CD4-positive, alpha-beta T cell treated with Interleukin-4 for 1 hour (primary cell): ENCODE results near the gene PPWD1.

ENCODE experiments used
- DNase-seq, 2 donors: peaks; one replicate each; pipeline ENCODE4 v3.0.0-alpha.2; 2020 to 2022

PPWD1 gene

GRCh38 chr5:65624025-65624570 lies 61.0 kb downstream of the PPWD1 start, which contains the start of gene TRIM23:
TRIM23 (minus strand) TSS chr5:65624333; CDS start chr5:65624274, 59 bp downstream.
- peak; percentile 93 for DNase-seq

- DNase-seq, result peak; percentile 89 to 92
These were observed 61.8 kb downstream of the PPWD1 start, which contains the start of the genes SHLD3 and TRAPPC13 for GRCh38 chr5:65624571-65625555. SHLD3 (plus strand) TSS chr5:65625027; CDS start chr5:65629588, 4,561 bp downstream. TRAPPC13 (plus strand) TSS chr5:65625027; CDS start chr5:65625061, 34 bp downstream.

GRCh38 chr5:65625743-65626142 lies 62.6 kb downstream of the PPWD1 start:
- DNase-seq, result no peak

GRCh38 chr5:65630981-65631380 lies 67.9 kb downstream of the PPWD1 start:
- DNase-seq, result no peak
